GM12874 (cell line): Measurements from ENCODE around the gene CYP46A1.

ENCODE experiments used
- CTCF ChIP-seq: IDR thresholded peaks from 2 replicates; pipeline ENCODE4 v1.5.1; 2011; ENCODE audit warnings: low read depth, mild to moderate bottlenecking, control low read depth, low read length, moderate library complexity; ENCODE audit not compliant: insufficient read depth

Gene CYP46A1

GRCh38 chr14:99758872-99759545 is 74.9 kb downstream of the CYP46A1 start:
- no peak for TF ChIP-seq CTCF

GRCh38 chr14:99759546-99759925 is 75.4 kb downstream of the CYP46A1 start:
- no peak for TF ChIP-seq CTCF

- TF ChIP-seq CTCF = no peak
These were observed 76.7 kb downstream of the CYP46A1 start for GRCh38 chr14:99760817-99761216.

- TF ChIP-seq CTCF = no peak
These were observed 79.6 kb downstream of the CYP46A1 start for GRCh38 chr14:99763527-99764221.

GRCh38 chr14:99764222-99764706 is 80.2 kb downstream of the CYP46A1 start:
- TF ChIP-seq CTCF = no peak

- no peak for TF ChIP-seq CTCF
These were observed 84.3 kb downstream of the CYP46A1 start for GRCh38 chr14:99768381-99768780.

- no peak for TF ChIP-seq CTCF
These were observed 85.0 kb downstream of the CYP46A1 start for GRCh38 chr14:99769123-99769522.
